GM12878 (cell line): ENCODE measurements around the gene AMBRA1. TPM values are rescaled to one million over a fixed set of nuclear protein-coding genes. Genes with fewer than 3 reads are reported as not detected.

Source experiments
- ATAC-seq: fragments of 200-7000 bp; cut with Tn5 transposase; 3 replicates; pipeline ENCODE4 v1.9.1; 2020; ENCODE audit warnings: mild to moderate bottlenecking, moderate library complexity
- BruUV-seq: library from RNA; stranded (reverse); fragments of 400-500 nt; replicated peaks from 2 replicates; lab custom pipeline; 2021; lab: Mats Ljungman, UMichigan
- CTCF ChIA-PET: fragments of 300-600 bp; sonication (Branson Sonifier 250); formaldehyde crosslinking; extraction: SDS; loops from one replicate; lab custom pipeline; 2021; ENCODE audit warnings: inconsistent platforms; lab: Yijun Ruan, JAX
- POLR2A ChIA-PET: fragments of 350-600 bp; formaldehyde crosslinking; extraction: SDS; loops from one replicate; lab custom pipeline; 2021; ENCODE audit warnings: inconsistent platforms; lab: Charles Lee
- RAD21 ChIA-PET: fragments of 300-600 bp; sonication (Branson Sonifier 250); formaldehyde crosslinking; loops from one replicate; lab custom pipeline; 2023; ENCODE audit warnings: antibody characterized with exemption; ENCODE audit not compliant: unreplicated experiment; lab: Charles Lee
- SMC1A ChIA-PET: fragments of 300-600 bp; sonication (Branson Sonifier 250); formaldehyde crosslinking; loops from one replicate; lab custom pipeline; 2023; ENCODE audit not compliant: unreplicated experiment, uncharacterized antibody; lab: Charles Lee
- DNase-seq: peaks from one replicate; pipeline ENCODE4 v3.0.0-alpha.2; 2011; ENCODE audit warnings: low read depth, low spot score
- FAIRE-seq: peaks from 3 replicates; lab custom pipeline; 2011; peaks lifted over from hg19 to GRCh38; lab: Jason Lieb, UNC
- H2AFZ ChIP-seq: 2 replicates; pipeline ENCODE4 v1.6.0; 2011; ENCODE audit warnings: low read depth, low read length, control low read depth; ENCODE audit not compliant: control insufficient read depth
- H3K27ac ChIP-seq: 2 replicates; pipeline ENCODE4 v1.5.1; 2011; ENCODE audit warnings: control low read depth; ENCODE audit not compliant: control insufficient read depth, insufficient read depth
- H3K27me3 ChIP-seq, 2 experiments: replicated peaks in 1 of 2; 2 replicates each; pipeline versions ENCODE4 v1.6.0 to v1.6.1; 2011; ENCODE audit warnings: low read length in 1 of 2; ENCODE audit not compliant: control insufficient read depth in 2 of 2, insufficient read depth in 2 of 2
- H3K36me3 ChIP-seq, 2 experiments: 2 replicates each; pipeline ENCODE4 v1.5.1; 2011; ENCODE audit warnings: low read length in 1 of 2; ENCODE audit not compliant: control insufficient read depth in 2 of 2, insufficient read depth in 2 of 2
- H3K4me1 ChIP-seq: 2 replicates; pipeline ENCODE4 v1.6.1; 2011; ENCODE audit warnings: mild to moderate bottlenecking, low read length, moderate library complexity, mixed read lengths; ENCODE audit not compliant: control insufficient read depth, insufficient read depth
- H3K4me2 ChIP-seq: 2 replicates; pipeline ENCODE4 v1.6.0; 2011; ENCODE audit warnings: control low read depth; ENCODE audit not compliant: control insufficient read depth, insufficient read depth
- H3K4me3 ChIP-seq: fragments of 200-600 bp; sonication (generic); 2 replicates; pipeline ENCODE4 v1.5.1; 2016
- H3K79me2 ChIP-seq: 2 replicates; pipeline ENCODE4 v1.6.0; 2011; ENCODE audit warnings: low read length; ENCODE audit not compliant: control insufficient read depth, insufficient read depth
- H3K9ac ChIP-seq: 2 replicates; pipeline ENCODE4 v1.8.0; 2011; ENCODE audit warnings: low read length, control low read depth, mixed read lengths; ENCODE audit not compliant: control insufficient read depth, insufficient read depth
- H3K9me3 ChIP-seq: replicated peaks from 3 replicates; pipeline ENCODE4 v1.5.1; 2011; ENCODE audit warnings: mild to moderate bottlenecking, low read length; ENCODE audit not compliant: control insufficient read depth, insufficient read depth
- H4K20me1 ChIP-seq: 2 replicates; pipeline ENCODE4 v1.6.0; 2011; ENCODE audit not compliant: control insufficient read depth, insufficient read depth
- BCL3 ChIP-seq: IDR thresholded peaks from 2 replicates; pipeline ENCODE4 v1.6.1; 2011; ENCODE audit warnings: borderline replicate concordance, low read depth, mild to moderate bottlenecking, moderate library complexity, low read length; ENCODE audit not compliant: insufficient read depth, poor library complexity, severe bottlenecking
- POU2F2 ChIP-seq: IDR thresholded peaks from 3 replicates; pipeline ENCODE4 v1.6.1; 2011; ENCODE audit warnings: low read depth, mild to moderate bottlenecking, low read length, borderline replicate concordance
- RCOR1 ChIP-seq: conservative IDR thresholded peaks from 2 replicates; pipeline ENCODE4 v1.6.1; 2012; ENCODE audit warnings: low read depth, low read length, improper control_type of control experiment
- SMAD1 ChIP-seq: fragments of 450-650 bp; IDR thresholded peaks from 2 replicates; pipeline ENCODE4 v1.6.1; 2018; ENCODE audit warnings: mild to moderate bottlenecking, low read depth; ENCODE audit not compliant: partially characterized antibody
- SMAD5 ChIP-seq: IDR thresholded peaks from 2 replicates; pipeline ENCODE4 v1.6.1; 2016; ENCODE audit warnings: antibody characterized with exemption, low read depth
- SP1 ChIP-seq: IDR thresholded peaks from one replicate; pipeline ENCODE4 v1.6.1; 2011; ENCODE audit warnings: low read depth, low read length
- USF2 ChIP-seq: IDR thresholded peaks from 2 replicates; pipeline ENCODE4 v1.6.1; 2011; ENCODE audit warnings: low read depth, low read length, improper control_type of control experiment, borderline replicate concordance
- ZNF24 ChIP-seq: fragments of 450-650 bp; IDR thresholded peaks from 2 replicates; pipeline ENCODE4 v1.6.1; 2017; ENCODE audit warnings: antibody characterized with exemption, mild to moderate bottlenecking
- ZZZ3 ChIP-seq: IDR thresholded peaks from 2 replicates; pipeline ENCODE4 v1.6.1; 2011; ENCODE audit warnings: low read depth; ENCODE audit not compliant: control insufficient read depth, insufficient read length
- WGBS: methylation state at CpG from one replicate; pipeline ENCODE4 v1.1.6; 2016; ENCODE audit warnings: low lambda C conversion rate; ENCODE audit not compliant: insufficient replicate concordance, insufficient coverage; ENCODE audit errors: missing lambda C conversion rate; 5-methylcytosine and 5-hydroxymethylcytosine counted together
- in situ Hi-C: fragments of 300-500 bp; cut with MboI; formaldehyde crosslinking; loops from 9 replicates; pipeline ENCODE4 v1.14.3; 2018; ENCODE audit warnings: mixed read lengths
- intact Hi-C: fragments of 100-400 bp; cut with micrococcal nuclease; formaldehyde crosslinking; loops from one replicate; pipeline ENCODE4 v1.14.2; 2022; ENCODE audit not compliant: unreplicated experiment
- polyA plus RNA-seq, 11 experiments: library from polyadenylated mRNA; depleted of rRNA in 4 of 11; unstranded in 6 of 11; stranded (reverse) in 5 of 11; fragments of >200 nt; fragmentation: Nextera tagmentation in 4 of 11; fragmentation: Illumina TruSeq in 1 of 11; extraction: Ambion mirVana in 4 of 11; extraction: Trizol in 1 of 11; gene quantifications; 1 replicate in 1 of 11; 2 replicates in 10 of 11; pipeline versions ENCODE4 v1.2.1 to v1.2.3, GENCODE V29; 2011 to 2016; ENCODE audit warnings: inconsistent platforms in 2 of 11, missing spikeins in 2 of 11, low read depth in 1 of 11
- total RNA-seq, 4 experiments: library from RNA; depleted of rRNA in 3 of 4; stranded (reverse); fragments of >200 nt in 3 of 4; fragmentation: Illumina TruSeq in 1 of 4; extraction: Trizol in 1 of 4; gene quantifications; 2 replicates each; pipeline versions ENCODE4 v1.2.1 to v1.2.3, GENCODE V29; 2013 to 2021

Gene AMBRA1
- total and polyA plus RNA-seq, 10 of the 15 experiments (the other 5 are each of a cell fraction or from before 2014, with no cell fraction given), result 0.57 to 34.3 (median 13.7) TPM

GRCh38 chr11:46533396-46534100 is 60.3 kb downstream of the AMBRA1 start:
- 91% methylated on average over 9 of the region's 9 CpGs for WGBS
- Histone ChIP-seq H3K9ac (no peak overlapping the region), H3K4me1 (no peaks in the 10 kb centered on the region; the same call in 1 of the 2 replicates), H3K4me2 (no peak overlapping the region), H3K36me3 (peaks cover 0 to 1% of the 10 kb centered on the region in 2 experiments; a peak in 2 of 4 replicates), H4K20me1 (peaks cover 9% of the 10 kb centered on the region; the same call in 1 of the 2 replicates), H3K4me3 (no peak overlapping the region), H2AFZ (no peak overlapping the region), H3K9me3 (no peaks in the 10 kb centered on the region), H3K27me3 (no peaks in the 10 kb centered on the region), H3K27ac (no peak overlapping the region), H3K79me2 (peaks cover 39% of the 10 kb centered on the region)
- FAIRE-seq (no peak), ATAC-seq (no peak), DNase-seq (no peak)
- BruUV-seq, result no TSS peak
- ChIA-PET RAD21 (interaction anchor here (0.8 to 3.3 kb wide), 2 partner anchors 44 kb away, joined by 5 to 15 read pairs; no protein-coding TSS in a partner anchor), SMC1A (interaction anchor here (0.7 to 6.6 kb wide), 4 partner anchors 42 to 85 kb away, joined by 3 to 108 read pairs (median 28); no protein-coding TSS in a partner anchor), POLR2A (no interaction called here), CTCF (interaction anchor here (0.6 to 5.9 kb wide), 6 partner anchors 11 to 181 kb away, joined by 3 to 146 read pairs (median 4); partner anchors contain the start of gene CHRM4)
- intact Hi-C loops, result loop anchor here (10.0 kb wide), 1 partner anchor 289 kb away; no protein-coding TSS in a partner anchor
- in situ Hi-C loops, result loop anchor here (10.0 kb wide), 1 partner anchor 139 kb away; the partner anchor contains the start of gene CHRM4
- no peak for TF ChIP-seq SMAD1

- in situ Hi-C loops (loop anchor here (10.0 kb wide), 1 partner anchor 135 kb away; the partner anchor contains the start of gene CHRM4), intact Hi-C loops (loop anchor here (1.0 to 10.0 kb wide), 4 partner anchors 39 to 285 kb away; no protein-coding TSS in a partner anchor)
- Histone ChIP-seq H3K79me2 (peaks cover 30% of the 10 kb centered on the region), H3K27ac (no peak overlapping the region), H2AFZ (no peak overlapping the region), H3K9me3 (peaks cover 6% of the 10 kb centered on the region; the same call in 2 of the 3 replicates), H3K4me2 (no peak overlapping the region), H3K9ac (no peak overlapping the region), H3K36me3 (no peaks in the 10 kb centered on the region; a peak in 1 of 4 replicates), H3K27me3 (no peaks in the 10 kb centered on the region), H3K4me3 (no peak overlapping the region), H3K4me1 (no peaks in the 10 kb centered on the region; the same call in 1 of the 2 replicates), H4K20me1 (peaks cover 5% of the 10 kb centered on the region; the same call in 1 of the 2 replicates)
- ChIA-PET RAD21 (interaction anchor here (0.6 to 4.0 kb wide), 19 partner anchors 10 to 178 kb away, joined by 3 to 67 read pairs (median 4); partner anchors contain the start of gene ARHGAP1), CTCF (interaction anchor here (0.8 to 5.9 kb wide), 45 partner anchors 8 to 291 kb away, joined by 3 to 146 read pairs (median 6); partner anchors contain the start of genes AMBRA1, ATG13 and CHRM4), SMC1A (interaction anchor here (0.8 to 6.6 kb wide), 25 partner anchors 9 to 142 kb away, joined by 3 to 108 read pairs (median 6); no protein-coding TSS in a partner anchor), POLR2A (interaction anchor here (1.1 to 2.4 kb wide), 2 partner anchors 40 to 53 kb away, joined by 3 to 11 read pairs; no protein-coding TSS in a partner anchor)
- ATAC-seq (peak; percentile 24; the same call in 1 of the 3 replicates), DNase-seq (no peak), FAIRE-seq (no peak)
- 74% methylated on average over 6 of the region's 6 CpGs for WGBS
- BruUV-seq, result no TSS peak
- TF ChIP-seq ZZZ3 (no peak), RCOR1 (no peak), BCL3 (no peak), POU2F2 (no peak), SMAD5 (no peak), USF2 (no peak), ZNF24 (no peak), SP1 (no peak)
Observed at GRCh38 chr11:46529928-46530574, 63.8 kb downstream of the AMBRA1 start.
